GM18868 (cell line): Measurements from ENCODE around the gene BAZ2A.
"Not testable (repeated sequence)": the region's sequence is repeated elsewhere in the genome, so short reads cannot be mapped to it uniquely, and the experiment has no call there.

ENCODE experiments used
- ATAC-seq: cut with Tn5 transposase; IDR thresholded peaks from one replicate; pipeline ENCODE4 v1.9.1; 2021; ENCODE audit warnings: mild to moderate bottlenecking, moderate library complexity; ENCODE audit not compliant: unreplicated experiment

BAZ2A gene

DNA sequence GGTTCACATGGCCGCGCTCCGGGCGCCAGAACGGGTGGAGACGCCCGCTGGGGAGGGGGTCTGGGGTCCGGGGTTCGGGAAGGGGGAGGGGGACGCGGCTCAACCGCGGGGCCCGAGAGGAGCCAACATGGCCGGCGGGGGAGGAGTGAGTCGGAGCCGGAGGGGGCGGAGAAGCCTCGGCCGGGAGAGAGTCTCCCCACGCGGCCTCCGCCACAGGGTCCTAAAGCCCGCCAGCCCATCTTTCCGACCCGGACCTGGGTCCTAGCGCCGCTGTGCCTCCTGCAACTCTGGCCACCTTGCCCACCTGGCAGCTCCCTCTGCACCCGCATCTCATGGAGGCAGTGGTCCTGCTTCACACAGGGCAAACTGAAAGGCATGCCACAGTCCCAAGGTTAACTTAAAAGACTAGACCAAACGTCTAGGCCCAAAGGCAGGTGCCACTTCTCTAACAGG is at the start of gene BAZ2A:
Gene BAZ2A (minus strand): TSS at position 147 of the 453 bp plus-strand sequence. CDS start 12,796 bp downstream, outside the sequence.
- ATAC-seq = peak; percentile 63

DNA sequence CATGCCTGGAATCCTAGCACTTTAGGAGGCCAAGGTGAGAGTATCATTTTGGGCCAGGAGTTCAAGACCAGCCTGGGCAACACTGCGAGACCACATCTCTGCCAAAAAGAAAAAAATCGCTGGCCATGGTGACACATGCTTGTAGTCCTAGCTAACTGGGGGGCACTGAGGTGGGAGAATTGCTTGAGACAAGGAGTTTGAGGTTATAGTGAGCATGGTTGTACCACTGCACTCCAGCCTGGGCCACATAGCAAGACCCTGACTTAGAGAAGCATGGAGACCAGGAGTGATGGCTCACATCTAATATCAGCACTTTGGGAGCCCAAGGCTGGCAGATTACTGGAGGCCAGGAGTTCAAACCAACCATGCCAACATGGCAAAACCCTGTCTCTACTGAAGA is 48.7 kb upstream of the BAZ2A start:
- no peak for ATAC-seq

DNA sequence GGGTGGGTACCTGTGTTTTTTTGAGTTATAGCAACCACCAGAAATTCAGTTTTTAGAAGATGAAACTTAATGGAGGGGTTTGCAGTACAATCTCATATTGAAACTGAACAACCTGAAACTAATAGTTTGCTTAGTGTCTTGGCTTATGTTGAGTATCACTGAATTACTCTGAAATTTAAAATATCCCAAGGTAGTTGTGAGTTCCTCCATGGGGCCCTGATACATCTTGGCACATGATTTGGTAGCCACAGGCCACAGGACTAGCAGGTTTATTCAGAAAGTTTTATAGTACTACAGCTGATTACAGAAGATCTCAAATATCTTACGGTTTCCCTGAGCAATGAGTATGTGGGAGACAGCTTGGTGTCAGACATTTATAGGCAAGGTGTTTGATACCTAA is 47.6 kb upstream of the BAZ2A start:
- ATAC-seq = peak; percentile 72

DNA sequence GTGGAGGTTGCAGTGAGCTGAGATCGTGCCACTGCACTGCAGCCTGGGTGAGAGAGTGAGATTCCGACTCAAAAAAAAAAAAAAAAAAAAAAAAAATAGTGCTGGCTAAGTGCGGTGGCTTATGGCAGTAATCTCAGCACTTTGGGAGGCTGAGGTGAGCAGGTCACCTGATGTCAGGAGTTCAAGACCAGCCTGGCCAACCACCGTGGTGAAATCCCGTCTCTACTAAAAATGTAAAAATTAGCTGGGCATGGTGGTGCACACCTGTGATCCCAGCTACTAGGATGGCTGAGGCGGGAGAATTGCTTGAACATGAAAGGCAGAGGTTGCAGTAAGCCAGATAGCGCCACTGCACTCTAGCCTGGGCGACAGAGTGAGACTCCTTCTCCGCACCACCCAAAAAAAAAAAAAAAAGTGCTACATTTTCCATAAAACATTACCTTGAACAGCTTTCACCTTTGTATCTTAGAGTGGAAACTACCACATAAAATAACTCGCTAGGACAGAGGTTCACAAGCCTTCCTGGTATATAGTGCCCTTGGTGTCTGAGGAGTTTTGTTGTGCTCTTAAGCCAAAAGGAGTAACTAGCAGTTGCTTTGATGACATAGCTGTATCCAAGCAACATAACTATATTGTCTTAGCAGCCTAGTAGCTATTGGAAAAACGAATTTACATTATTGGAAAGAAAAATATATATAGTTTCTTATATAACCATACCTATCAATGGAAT is 46.9 kb upstream of the BAZ2A start:
- ATAC-seq = no peak

DNA sequence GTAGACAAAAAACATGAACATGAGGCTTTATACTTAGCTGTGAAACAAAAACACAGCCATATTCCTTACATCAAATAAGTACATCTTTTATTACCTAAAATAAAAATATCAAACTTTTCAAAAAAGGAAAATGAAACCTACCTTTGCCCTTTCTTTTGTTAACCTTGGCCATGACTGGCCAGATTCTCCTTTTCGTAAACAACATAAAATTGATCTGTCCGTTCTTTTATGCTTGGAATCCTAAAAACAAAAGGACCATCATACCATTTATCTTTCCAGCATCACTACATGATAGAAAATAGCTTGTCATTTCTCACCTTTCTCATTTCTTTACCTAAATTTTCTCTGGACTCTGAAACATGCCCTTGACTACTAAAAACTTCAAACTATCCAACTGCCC is 41.5 kb upstream of the BAZ2A start:
- no peak for ATAC-seq

DNA sequence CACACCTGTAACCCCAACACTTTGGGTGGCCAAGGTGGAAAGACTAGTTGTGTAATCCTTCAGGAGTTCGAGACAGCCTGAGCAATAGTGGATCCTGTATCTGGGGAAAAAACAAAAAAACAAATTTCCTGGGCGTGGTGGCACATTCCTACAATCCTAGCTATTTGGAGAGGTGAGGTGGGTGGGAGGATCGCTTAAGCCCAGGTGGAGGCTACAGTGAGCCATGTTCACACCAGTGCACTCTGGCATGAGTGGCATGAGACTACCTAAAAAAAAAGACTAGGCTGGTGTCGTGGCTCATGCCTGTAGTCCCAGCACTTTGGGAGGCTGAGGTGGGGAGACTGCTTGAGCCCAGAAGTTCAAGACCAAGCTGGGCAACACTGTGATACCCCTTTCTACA is 40.7 kb upstream of the BAZ2A start:
- no peak for ATAC-seq

DNA sequence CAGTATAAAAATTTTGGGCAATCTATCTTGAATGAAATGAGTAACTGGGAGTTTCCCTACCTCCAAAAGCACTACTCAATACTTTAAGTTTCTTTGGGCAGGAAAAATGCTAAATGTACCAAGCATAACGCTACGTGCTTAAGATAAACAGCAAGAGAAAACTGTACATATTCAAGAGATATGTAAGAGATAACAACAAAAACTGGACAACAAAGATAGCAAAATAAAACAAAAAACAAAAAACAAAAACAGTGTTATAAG is 38.0 kb upstream of the BAZ2A start:
- no peak for ATAC-seq

DNA sequence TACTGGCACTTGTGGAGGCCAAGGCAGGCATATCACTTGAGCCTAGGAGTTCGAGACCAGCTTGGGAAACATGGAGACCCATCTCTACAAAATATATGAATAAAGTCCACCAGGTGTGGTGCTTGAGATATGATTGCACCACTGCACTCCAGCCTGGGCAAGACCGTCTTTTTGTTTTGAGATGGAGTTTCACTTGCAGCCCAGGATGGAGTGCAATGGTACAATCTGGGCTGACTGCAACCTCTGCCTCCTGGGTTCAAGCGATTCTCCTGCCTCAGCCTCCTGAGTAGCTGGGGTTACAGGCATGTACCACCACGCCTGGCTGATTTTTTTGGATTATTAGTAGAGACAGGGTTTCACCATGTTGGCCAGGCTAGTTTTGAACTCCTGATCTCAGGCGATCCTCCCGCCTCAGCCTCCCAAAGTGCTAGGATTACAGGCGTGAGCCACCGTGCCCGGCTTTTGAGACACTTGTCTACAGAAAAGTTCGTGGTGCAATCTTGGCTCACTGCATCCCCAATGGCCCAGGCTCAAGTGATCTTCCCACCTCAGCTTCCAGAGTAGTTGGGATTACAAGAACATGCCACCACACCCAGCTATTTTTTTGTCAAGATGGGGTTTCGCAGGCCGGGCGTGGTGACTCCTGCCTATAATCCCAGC is 32.0 kb upstream of the BAZ2A start:
- ATAC-seq = no peak

DNA sequence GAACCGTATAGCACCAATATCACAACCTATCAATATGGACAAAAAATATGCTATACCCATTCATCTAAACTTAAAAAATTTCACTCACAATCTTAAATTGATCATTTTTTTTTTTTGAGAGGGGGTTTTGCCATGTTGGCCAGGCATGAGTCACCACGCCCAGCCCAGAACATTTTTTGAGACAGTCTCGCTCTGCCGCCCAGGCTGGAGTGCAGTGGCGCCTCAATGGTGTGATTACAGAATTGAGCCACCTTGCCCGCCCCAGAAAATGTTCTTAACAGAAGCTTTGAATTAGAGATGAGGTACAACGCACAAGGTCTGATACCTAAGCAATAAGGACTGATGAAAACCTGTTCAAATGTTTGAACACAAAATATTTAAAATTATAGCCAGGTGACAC is 31.4 kb upstream of the BAZ2A start:
- no peak for ATAC-seq

DNA sequence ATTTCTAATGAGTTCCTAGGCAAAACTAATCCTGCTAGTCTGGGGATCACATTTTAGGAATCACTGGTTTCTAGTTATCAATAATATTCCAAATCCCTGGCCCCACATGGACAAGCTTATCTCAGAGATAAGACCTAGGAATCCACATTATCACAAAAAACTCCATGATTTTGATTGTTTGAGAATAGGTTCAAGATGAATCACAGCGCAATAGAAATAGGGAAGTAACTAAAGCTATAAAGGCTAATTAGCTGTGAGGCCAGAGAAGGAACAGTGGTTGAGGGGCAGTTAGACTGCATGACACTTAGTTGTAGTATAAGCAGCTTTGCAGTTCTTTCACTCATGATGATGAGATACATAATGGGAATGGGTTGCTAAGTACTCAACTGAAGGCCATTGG is 28.8 kb upstream of the BAZ2A start:
- ATAC-seq = peak; percentile 59

DNA sequence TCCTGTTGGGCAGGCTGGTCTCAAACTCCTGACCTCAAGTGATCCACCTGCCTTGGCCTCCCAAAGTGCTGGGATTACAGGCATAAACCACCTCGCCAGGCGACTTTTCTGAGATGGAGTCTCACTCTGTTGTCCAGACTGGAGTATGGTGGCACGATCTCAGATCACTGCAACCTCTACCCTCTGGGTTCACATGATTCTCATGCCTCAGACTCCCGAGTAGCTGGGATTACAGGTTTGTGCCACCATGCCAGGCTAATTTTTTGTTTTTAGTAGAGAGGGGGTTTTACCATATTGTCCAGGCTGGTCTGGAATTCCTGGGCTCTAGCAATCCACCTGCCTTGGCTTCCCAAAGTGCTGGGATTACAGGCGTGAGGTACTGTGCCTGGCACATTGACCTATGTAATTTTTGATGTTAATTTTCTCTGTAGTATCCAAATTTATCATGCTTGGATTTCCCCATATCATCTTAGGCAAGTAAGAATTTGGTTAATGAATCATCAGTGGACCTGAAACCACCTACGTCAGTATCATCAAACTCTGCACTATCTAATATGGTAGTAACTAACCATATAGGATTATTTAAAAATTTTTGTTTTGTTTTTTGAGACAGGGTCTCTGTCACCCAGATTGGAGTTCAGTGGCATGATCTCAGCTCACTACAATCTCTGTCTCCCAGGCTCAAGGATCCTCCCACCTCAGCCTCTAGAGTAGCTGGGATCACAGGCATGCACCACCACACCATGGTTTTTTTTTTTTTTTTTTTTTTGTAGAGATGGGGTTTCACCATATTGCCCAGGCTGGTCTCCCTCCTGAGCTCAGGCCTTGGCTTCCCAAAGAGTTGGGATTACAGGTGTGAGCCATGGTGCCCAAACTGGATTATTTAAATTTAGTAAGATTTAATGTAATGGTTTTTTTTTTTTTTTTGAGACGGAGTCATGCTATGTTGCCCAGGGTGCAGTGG is 27.6 kb upstream of the BAZ2A start:
- peak; percentile 56 for ATAC-seq

DNA sequence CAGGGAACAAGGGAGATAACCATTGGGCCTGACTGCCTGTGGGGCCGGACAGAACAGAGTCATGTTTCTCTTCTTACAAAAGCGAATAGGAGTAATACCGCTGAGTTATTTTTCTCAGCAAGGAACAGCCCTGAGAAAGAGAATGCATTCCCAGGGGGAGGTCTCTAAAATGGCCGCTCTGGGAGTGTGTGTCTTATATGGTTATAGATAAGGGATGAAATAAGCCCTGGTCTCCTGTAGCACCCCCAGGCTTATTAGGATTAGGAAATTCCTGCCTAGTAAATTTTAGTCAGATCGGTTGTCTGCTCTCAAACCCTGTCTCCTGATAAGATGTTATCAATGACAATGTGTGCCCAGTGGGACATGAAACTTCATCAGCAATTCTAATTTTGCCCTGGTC is 23.7 kb upstream of the BAZ2A start:
- ATAC-seq = not testable (repeated sequence)

DNA sequence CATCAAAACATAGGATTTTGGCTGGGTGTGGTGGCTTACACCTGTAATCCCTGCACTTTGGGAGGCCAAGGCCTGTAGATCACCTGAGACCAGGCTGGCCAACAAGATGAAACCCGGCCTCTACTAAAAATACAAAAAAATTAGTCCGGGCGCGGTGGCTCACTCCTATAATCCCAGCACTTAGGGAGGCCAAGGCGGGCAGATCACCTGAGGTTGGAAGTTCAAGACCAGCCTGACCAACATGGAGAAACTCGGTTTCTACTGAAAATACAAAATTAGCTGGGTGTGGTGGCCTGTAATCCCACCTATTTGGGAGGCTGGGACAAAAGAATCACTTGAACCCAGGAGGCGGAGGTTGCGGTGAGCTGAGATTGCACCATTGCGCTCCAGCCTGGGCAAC is 17.9 kb upstream of the BAZ2A start:
- not testable (repeated sequence) for ATAC-seq

DNA sequence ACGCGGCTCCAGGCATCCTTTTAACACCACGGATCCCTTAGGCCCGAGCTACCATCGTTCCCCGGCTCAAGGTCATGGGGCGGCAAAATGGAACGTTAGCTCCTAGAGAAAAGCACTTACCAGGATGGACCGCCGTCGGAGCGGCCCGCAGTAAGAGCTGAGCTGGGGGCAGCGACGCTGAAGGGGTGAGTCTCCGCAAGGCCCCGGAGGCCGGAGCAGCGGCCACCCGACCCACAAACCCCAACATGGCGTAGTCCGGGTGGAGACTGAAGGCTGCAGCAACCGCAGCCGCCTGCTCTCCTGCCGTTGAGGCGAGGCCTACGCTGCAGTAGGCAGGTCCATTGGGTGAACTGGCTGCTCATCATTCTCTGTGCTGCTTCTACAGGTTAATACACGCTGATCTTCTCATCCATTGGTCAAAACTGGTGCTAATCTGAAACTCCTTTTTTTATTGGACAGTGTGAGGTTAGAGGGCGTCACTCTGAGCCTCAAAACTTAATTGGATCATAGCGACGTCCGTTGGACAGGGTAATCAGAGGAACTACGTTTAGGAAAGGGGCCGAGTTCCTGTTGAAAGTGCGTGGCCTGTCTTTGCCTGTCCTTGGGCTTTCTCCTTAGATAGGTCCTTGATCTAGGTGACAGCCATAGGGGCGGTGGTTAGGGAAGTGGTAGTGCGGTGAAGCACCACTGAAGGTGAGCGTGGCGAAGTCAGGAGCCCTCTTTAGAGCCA is 15.8 kb upstream of the BAZ2A start, which contains the start of gene ATP5F1B:
Gene ATP5F1B (minus strand): TSS at position 268 of the 730 bp plus-strand sequence. CDS start 21 bp downstream, at position 247.
- peak; percentile 98 for ATAC-seq

DNA sequence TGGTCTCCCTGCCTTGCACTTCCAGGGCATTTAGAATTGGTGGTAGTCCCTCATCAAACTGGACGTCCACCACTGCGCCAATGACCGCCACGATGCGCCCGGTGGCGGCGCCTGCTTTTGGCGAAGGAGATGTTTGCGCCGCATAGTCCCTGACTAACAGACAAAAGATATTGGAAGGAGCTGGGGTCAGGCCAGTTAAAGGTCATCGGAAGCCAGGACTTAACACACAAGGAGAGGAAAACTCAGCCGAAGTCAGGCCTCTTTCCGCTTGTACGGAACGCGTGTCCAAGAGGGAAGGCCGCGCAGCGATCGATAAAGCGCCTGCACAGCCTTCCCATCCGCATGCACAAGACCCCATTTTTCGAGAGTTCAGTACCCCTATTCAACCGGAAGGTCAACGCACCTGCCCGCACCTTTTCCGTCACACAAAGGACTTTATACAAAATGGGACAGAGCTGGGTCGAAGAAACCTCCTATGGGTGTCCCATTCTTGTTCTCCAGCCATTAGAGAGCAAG is 15.1 kb upstream of the BAZ2A start:
- no peak for ATAC-seq

DNA sequence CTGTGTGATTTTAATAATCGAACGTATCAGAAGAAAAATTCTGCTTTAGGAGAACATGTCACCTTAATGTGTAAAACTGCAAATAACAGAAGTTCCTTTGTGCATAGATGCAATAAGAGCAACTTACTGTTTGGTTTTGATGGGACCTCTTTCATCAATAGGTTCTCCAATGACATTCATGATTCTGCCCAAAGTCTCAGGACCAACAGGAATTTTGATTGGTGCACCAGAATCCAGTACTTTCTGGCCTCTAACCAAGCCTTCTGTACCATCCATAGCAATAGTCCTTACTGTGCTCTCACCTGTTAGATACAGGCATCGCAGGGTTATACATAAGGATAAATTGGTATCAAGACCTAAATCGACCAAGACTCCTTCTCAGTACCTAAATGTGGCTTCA is 14.5 kb upstream of the BAZ2A start:
- no peak for ATAC-seq

DNA sequence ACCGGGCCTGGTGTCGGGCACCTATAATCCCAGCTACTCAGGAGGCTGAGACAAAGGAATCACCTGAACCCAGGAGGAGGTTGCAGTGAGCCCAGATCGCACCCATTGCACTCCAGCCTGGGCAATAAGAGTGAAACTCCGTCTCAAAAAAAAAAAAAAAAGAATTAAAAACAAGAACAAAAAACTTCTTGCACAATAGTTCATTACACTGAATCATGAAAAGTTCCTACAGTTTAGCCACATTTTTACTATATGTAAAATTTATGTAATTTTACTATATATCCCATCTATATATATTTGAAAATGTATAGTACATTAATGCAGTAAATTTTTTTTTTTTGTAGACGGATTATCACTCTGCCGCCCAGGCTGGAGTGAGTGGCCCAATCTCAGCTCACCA is 11.1 kb upstream of the BAZ2A start:
- no peak for ATAC-seq

DNA sequence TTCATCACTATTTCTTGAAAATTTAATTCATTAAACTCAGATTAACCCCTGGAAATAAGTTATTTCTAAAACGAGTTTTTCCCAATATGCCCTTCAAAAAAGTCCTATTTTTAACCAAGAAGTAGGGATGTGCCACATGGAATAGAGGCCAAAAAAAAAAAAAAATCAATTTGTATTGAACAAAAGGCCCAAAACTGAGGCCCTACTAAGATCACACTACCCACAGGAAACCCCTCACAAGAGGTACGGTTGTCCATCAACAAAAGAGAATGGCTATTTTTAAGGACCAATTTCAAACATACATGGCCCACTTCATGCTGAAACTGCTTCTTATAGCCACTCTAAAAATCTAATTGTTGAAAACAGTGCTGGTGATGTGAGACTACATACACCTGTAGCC is 7.5 kb upstream of the BAZ2A start:
- ATAC-seq = no peak

DNA sequence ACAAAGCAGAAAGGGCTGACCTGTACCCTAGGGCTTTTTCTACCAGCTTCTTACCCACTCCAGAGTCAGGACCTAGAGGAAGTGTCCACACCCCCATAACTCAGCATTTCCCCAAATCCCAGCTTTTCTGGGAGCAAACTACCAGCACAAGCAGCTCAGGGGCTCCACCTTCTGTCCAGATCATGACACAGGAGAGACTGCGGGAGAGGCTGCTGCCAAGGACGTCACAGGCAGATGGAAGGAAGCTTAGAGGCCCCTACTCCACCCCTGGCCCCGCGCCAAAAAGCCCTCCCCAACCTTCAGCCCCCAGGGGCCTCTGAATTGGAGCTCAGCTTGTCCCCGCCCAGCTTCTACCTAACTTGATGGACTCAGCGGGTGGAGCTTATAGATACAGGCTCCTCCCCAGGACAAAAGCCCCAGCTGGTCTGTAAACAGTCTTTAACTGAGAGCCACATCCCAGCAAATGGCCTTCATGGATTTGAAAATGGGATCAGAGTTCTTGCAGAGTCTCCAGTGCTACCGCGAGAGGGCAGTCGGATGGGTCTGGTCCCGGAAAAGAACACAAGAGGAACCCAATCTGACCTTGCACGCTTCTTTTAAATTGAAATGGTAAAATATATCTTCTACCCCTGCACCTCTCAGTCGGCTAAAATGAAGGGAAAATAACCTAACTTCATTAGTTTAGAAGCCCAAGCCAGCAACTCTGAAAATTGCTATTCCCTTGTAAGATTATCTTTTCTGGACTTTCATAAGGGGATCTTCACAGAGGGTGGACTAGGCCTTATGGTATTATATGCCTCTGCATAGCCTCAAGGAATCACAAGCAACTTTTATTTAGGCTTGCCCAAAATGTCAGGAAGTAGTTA is 6.8 kb upstream of the BAZ2A start:
- peak; percentile 54 for ATAC-seq
